ENCODE data around the gene PPIL4. TPM values are rescaled to one million over a fixed set of nuclear protein-coding genes. Genes with fewer than 3 reads are reported as not detected.
A peak's percentile ranks its signal among the peaks of the same experiment; 100 is the strongest.

The PPIL4 gene
- total and polyA plus RNA-seq, 10 of the 15 experiments (the other 5 are each of a cell fraction or from before 2014, with no cell fraction given) = 8.0 to 28.4 (median 24.3) TPM

- TF ChIP-seq ZNF592 (IDR thresholded peaks at IDR 0.05) (no peak), GABPA (IDR thresholded peaks at IDR 0.05; ENCODE audit: low read depth) (no peak), KDM1A (IDR thresholded peaks at IDR 0.05; ENCODE audit: borderline replicate concordance) (no peak), ZNF207 (IDR thresholded peaks at IDR 0.05; ENCODE audit: borderline replicate concordance) (peak; percentile 38; the same call in 1 of the 2 replicates), BHLHE40 (IDR thresholded peaks at IDR 0.05; ENCODE audit: borderline replicate concordance in 1 of 2, low read depth in 2 of 2, low read length in 1 of 2) (0 out of 4 replicates have a peak, but pooled peaks of 1 of the 2 experiments have one; percentile 5)
These were observed 20.8 kb upstream of the PPIL4 start (continued) for GRCh38 chr6:149566410-149567193.
